HG02870 (cell line): ENCODE results near the gene MICAL2.
A peak's percentile ranks its signal among the peaks of the same experiment; 100 is the strongest.

Source experiments
- ATAC-seq: cut with Tn5 transposase; IDR thresholded peaks from one replicate; pipeline ENCODE4 v1.9.1; 2021; ENCODE audit warnings: mild to moderate bottlenecking, moderate library complexity; ENCODE audit not compliant: unreplicated experiment

The MICAL2 gene

GRCh38 chr11:12077535-12078280 is 32.7 kb upstream of the MICAL2 start:
- ATAC-seq = no peak

- ATAC-seq = no peak
These were observed 30.4 kb upstream of the MICAL2 start for GRCh38 chr11:12079726-12080556.

- ATAC-seq = no peak
These were observed 27.0 kb upstream of the MICAL2 start for GRCh38 chr11:12083380-12083779.

GRCh38 chr11:12084256-12084655 is 26.1 kb upstream of the MICAL2 start:
- no peak for ATAC-seq

- ATAC-seq = no peak
These were observed 24.8 kb upstream of the MICAL2 start for GRCh38 chr11:12085371-12086251.

GRCh38 chr11:12086271-12087074 is 23.9 kb upstream of the MICAL2 start:
- ATAC-seq = no peak

- ATAC-seq = peak; percentile 47
These were observed 23.1 kb upstream of the MICAL2 start for GRCh38 chr11:12087075-12088004.

- no peak for ATAC-seq
These were observed 22.3 kb upstream of the MICAL2 start for GRCh38 chr11:12088047-12088481.

GRCh38 chr11:12088531-12088930 is 21.9 kb upstream of the MICAL2 start:
- ATAC-seq = no peak

- no peak for ATAC-seq
These were observed 21.3 kb upstream of the MICAL2 start for GRCh38 chr11:12089041-12089440.

- no peak for ATAC-seq
These were observed 20.9 kb upstream of the MICAL2 start for GRCh38 chr11:12089473-12089872.

GRCh38 chr11:12090061-12090591 is 20.3 kb upstream of the MICAL2 start:
- ATAC-seq = no peak

- no peak for ATAC-seq
These were observed 19.6 kb upstream of the MICAL2 start for GRCh38 chr11:12090761-12091258.

GRCh38 chr11:12091956-12092558 is 18.3 kb upstream of the MICAL2 start:
- no peak for ATAC-seq

- no peak for ATAC-seq
These were observed 17.7 kb upstream of the MICAL2 start for GRCh38 chr11:12092714-12093113.

GRCh38 chr11:12094872-12095800 is 15.3 kb upstream of the MICAL2 start:
- no peak for ATAC-seq

- ATAC-seq = no peak
These were observed 13.2 kb upstream of the MICAL2 start for GRCh38 chr11:12097219-12097618.
